K562 (cell line): ENCODE measurements around the gene LDB2.

Source experiments
- CTBP1 ChIP-seq: fragments of 450-650 bp; IDR thresholded peaks from 2 replicates; pipeline ENCODE4 v1.6.1; 2016; ENCODE audit warnings: borderline replicate concordance
- JUND ChIP-seq, 2 experiments: IDR thresholded peaks; 2 replicates in 1 of 2; 3 replicates in 1 of 2; pipeline ENCODE4 v1.6.1; 2011; ENCODE audit warnings: borderline replicate concordance in 2 of 2, low read depth in 2 of 2, low read length in 2 of 2, improper control_type of control experiment in 1 of 2, missing biosample characterization in 1 of 2, missing genetic modification characterization in 1 of 2, missing genetic modification reagents in 1 of 2
- MGA ChIP-seq: fragments of 450-650 bp; IDR thresholded peaks from 2 replicates; pipeline ENCODE4 v1.6.1; 2016; ENCODE audit warnings: mild to moderate bottlenecking, moderate library complexity
- NCOA2 ChIP-seq, 2 experiments: fragments of 450-650 bp; IDR thresholded peaks; 2 replicates each; pipeline ENCODE4 v1.6.1; 2018; ENCODE audit warnings: mild to moderate bottlenecking in 2 of 2, moderate library complexity in 1 of 2; ENCODE audit not compliant: partially characterized antibody in 2 of 2
- U2AF1 ChIP-seq: fragments of 200-400 bp; formaldehyde crosslinking; optimal IDR thresholded peaks from 2 replicates; pipeline ENCODE3; 2017; ENCODE audit warnings: mild to moderate bottlenecking, low read depth, low read length, moderate library complexity
- ZNF263 ChIP-seq: sonication (generic); formaldehyde crosslinking; IDR thresholded peaks from 2 replicates; pipeline ENCODE4 v1.8.0; 2022; ENCODE audit warnings: mild to moderate bottlenecking, missing genetic modification reagents, borderline replicate concordance
- TF ChIP-seq, protein P1 (sequence below): fragments of 250-450 bp; sonication (Bioruptor Pico); IDR thresholded peaks from 2 replicates; pipeline ENCODE4 v1.8.0; 2022; ENCODE audit warnings: inconsistent platforms, mild to moderate bottlenecking, moderate library complexity, borderline replicate concordance
- TF ChIP-seq, protein P2 (sequence below): sonication (generic); formaldehyde crosslinking; IDR thresholded peaks from 2 replicates; pipeline ENCODE4 v1.5.0; 2020; ENCODE audit warnings: missing genetic modification reagents
- TF ChIP-seq, protein P3 (sequence below): IDR thresholded peaks from 2 replicates; pipeline ENCODE4 v1.6.1; 2011; ENCODE audit not compliant: insufficient read length; ENCODE audit errors: extremely low read depth

DNA sequence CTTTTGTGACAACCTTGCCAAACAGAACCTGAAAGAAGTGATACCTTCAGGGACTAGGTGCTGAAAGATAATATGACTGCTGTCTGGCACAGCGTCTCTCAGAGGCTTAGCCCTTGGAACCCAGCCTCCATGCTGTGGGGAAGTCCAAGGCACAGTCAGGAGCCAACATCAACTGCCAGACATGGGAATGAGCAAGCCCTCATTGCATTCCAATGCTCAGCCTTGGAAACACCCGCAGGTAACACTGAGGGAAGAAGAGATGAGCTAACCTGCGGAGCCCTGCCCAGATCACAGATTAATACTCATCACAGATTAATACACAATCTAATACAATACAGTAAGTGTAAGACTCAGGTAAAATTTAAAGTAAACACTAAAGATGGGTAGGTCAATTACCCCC, 31.5 kb downstream of the LDB2 start:
- no peak for TF ChIP-seq MGA
- no peak for TF ChIP-seq U2AF1
- no peak for TF ChIP-seq CTBP1
- no peak for TF ChIP-seq NCOA2 (IDR thresholded peaks at IDR 0.05; ENCODE audit: partially characterized antibody in 2 of 2)
- TF ChIP-seq JUND (IDR thresholded peaks at IDR 0.05; ENCODE audit: borderline replicate concordance, low read depth, low read length), result no peak
- no peak for TF ChIP-seq JUND (tag; IDR thresholded peaks at IDR 0.05; ENCODE audit: borderline replicate concordance, low read depth, low read length)
- TF ChIP-seq, protein P1, sequence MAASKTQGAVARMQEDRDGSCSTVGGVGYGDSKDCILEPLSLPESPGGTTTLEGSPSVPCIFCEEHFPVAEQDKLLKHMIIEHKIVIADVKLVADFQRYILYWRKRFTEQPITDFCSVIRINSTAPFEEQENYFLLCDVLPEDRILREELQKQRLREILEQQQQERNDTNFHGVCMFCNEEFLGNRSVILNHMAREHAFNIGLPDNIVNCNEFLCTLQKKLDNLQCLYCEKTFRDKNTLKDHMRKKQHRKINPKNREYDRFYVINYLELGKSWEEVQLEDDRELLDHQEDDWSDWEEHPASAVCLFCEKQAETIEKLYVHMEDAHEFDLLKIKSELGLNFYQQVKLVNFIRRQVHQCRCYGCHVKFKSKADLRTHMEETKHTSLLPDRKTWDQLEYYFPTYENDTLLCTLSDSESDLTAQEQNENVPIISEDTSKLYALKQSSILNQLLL, result no peak
- TF ChIP-seq ZNF263 (CRISPR knock-in tag), result no peak
- TF ChIP-seq, protein P2, sequence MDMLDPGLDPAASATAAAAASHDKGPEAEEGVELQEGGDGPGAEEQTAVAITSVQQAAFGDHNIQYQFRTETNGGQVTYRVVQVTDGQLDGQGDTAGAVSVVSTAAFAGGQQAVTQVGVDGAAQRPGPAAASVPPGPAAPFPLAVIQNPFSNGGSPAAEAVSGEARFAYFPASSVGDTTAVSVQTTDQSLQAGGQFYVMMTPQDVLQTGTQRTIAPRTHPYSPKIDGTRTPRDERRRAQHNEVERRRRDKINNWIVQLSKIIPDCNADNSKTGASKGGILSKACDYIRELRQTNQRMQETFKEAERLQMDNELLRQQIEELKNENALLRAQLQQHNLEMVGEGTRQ (CRISPR knock-in tag), result no peak
- TF ChIP-seq, protein P3, sequence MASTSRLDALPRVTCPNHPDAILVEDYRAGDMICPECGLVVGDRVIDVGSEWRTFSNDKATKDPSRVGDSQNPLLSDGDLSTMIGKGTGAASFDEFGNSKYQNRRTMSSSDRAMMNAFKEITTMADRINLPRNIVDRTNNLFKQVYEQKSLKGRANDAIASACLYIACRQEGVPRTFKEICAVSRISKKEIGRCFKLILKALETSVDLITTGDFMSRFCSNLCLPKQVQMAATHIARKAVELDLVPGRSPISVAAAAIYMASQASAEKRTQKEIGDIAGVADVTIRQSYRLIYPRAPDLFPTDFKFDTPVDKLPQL, result no peak
